ENCODE measurements around the gene SPDYE3.
A peak's percentile ranks its signal among the peaks of the same experiment; 100 is the strongest.
"Not testable (repeated sequence)": the region's sequence is repeated elsewhere in the genome, so short reads cannot be mapped to it uniquely, and the experiment has no call there.

SPDYE3 gene

DNA sequence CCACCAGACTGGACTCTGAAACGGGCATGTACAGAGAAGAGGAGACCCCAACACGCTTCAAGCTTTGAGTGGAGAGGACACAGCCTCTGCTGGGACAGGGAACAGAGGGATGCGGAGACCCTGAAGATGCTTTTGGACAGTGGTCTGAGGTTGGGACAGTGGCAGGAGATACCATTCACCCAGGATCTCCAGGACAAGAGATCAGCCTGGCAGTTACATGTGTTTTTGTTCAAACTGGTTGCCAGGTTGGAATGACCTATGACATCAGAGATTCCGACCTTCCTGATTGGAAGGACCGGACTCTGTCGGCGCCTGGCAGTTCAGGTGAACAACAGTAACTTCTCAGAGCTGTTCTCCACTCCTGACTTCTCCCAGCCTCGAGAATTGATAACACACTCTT, at the start of gene SPDYE3:
Gene SPDYE3, plus strand, starts transcription at position 301 of the 400 bp plus-strand sequence. CDS start 184 bp downstream, outside the sequence.
- H3K27me3 ChIP-seq (ENCODE audit: control insufficient read depth, insufficient read depth, low read length); H3K4me3 ChIP-seq (ENCODE audit: low read depth, low read length); H3K9ac ChIP-seq (ENCODE audit: low read depth, low read length); H3K9me3 ChIP-seq (ENCODE audit: control insufficient read depth, insufficient read depth, low read length); H3K36me3 ChIP-seq (ENCODE audit: control insufficient read depth, insufficient read depth, low read length); H3K4me1 ChIP-seq (ENCODE audit: control insufficient read depth, insufficient read depth, low read length): not testable (repeated sequence)

DNA sequence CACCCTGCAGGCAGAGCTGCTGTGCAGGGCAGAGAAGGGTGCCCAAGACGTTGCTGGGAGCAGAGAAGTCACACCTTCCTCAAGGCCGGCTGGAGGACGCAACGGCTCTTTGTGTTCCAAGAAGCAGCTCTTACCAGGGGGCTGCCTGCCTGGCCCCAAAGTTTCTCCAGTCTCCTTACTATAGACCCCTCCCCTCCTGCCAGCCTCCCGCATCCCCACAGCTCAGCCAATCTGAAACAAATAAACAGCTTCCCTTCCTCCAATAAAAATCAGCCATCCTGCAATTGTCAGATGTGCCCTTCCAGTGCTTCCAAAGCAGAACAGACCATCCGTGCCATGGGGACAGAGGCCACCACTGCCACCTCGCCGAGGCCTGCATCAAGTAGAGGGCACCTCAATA, 47.5 kb upstream of the SPDYE3 start:
- H3K36me3 ChIP-seq (ENCODE audit: control insufficient read depth, insufficient read depth, low read length); H3K9ac ChIP-seq (ENCODE audit: low read depth, low read length); H3K27me3 ChIP-seq (ENCODE audit: control insufficient read depth, insufficient read depth, low read length); H3K4me3 ChIP-seq (ENCODE audit: low read depth, low read length); H3K9me3 ChIP-seq (ENCODE audit: control insufficient read depth, insufficient read depth, low read length); H3K4me1 ChIP-seq (ENCODE audit: control insufficient read depth, insufficient read depth, low read length): not testable (repeated sequence)

DNA sequence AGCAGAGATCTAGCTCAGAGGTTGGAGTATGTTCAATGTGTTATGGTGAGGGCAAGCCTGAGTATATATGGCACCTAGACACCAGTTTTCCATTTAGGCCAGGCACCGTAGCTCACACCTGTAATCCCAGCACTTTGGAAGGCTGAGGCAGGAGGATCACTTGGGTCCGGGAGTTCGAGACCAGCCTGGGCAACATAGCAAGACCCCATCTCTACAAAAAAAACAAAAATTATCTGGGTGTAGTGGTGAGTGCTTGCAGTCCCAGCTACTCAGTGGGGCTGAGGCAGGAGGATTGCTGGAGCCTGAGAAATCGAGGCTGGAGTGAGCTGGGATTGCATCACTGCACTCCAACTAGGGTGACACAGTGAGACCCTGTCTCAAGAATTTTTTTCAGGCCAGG, 44.6 kb upstream of the SPDYE3 start:
- not testable (repeated sequence) for H3K36me3 ChIP-seq (ENCODE audit: control insufficient read depth, insufficient read depth, low read length); H3K4me3 ChIP-seq (ENCODE audit: low read depth, low read length); H3K27me3 ChIP-seq (ENCODE audit: control insufficient read depth, insufficient read depth, low read length); H3K4me1 ChIP-seq (ENCODE audit: control insufficient read depth, insufficient read depth, low read length); H3K9me3 ChIP-seq (ENCODE audit: control insufficient read depth, insufficient read depth, low read length); H3K9ac ChIP-seq (ENCODE audit: low read depth, low read length)

- not testable (repeated sequence) for H3K27me3 ChIP-seq (ENCODE audit: control insufficient read depth, insufficient read depth, low read length); H3K36me3 ChIP-seq (ENCODE audit: control insufficient read depth, insufficient read depth, low read length); H3K4me1 ChIP-seq (ENCODE audit: control insufficient read depth, insufficient read depth, low read length); H3K9ac ChIP-seq (ENCODE audit: low read depth, low read length); H3K4me3 ChIP-seq (ENCODE audit: low read depth, low read length); H3K9me3 ChIP-seq (ENCODE audit: control insufficient read depth, insufficient read depth, low read length)
Measured at GRCh38 chr7:100264223-100264622, 43.3 kb upstream of the SPDYE3 start.

GRCh38 chr7:100264669-100265165, 42.8 kb upstream of the SPDYE3 start:
- not testable (repeated sequence) for H3K36me3 ChIP-seq (ENCODE audit: control insufficient read depth, insufficient read depth, low read length); H3K4me1 ChIP-seq (ENCODE audit: control insufficient read depth, insufficient read depth, low read length); H3K9me3 ChIP-seq (ENCODE audit: control insufficient read depth, insufficient read depth, low read length); H3K4me3 ChIP-seq (ENCODE audit: low read depth, low read length); H3K9ac ChIP-seq (ENCODE audit: low read depth, low read length); H3K27me3 ChIP-seq (ENCODE audit: control insufficient read depth, insufficient read depth, low read length)

GRCh38 chr7:100265851-100266250, 41.7 kb upstream of the SPDYE3 start:
- H3K4me1 ChIP-seq (ENCODE audit: control insufficient read depth, insufficient read depth, low read length), result not testable (repeated sequence)

DNA sequence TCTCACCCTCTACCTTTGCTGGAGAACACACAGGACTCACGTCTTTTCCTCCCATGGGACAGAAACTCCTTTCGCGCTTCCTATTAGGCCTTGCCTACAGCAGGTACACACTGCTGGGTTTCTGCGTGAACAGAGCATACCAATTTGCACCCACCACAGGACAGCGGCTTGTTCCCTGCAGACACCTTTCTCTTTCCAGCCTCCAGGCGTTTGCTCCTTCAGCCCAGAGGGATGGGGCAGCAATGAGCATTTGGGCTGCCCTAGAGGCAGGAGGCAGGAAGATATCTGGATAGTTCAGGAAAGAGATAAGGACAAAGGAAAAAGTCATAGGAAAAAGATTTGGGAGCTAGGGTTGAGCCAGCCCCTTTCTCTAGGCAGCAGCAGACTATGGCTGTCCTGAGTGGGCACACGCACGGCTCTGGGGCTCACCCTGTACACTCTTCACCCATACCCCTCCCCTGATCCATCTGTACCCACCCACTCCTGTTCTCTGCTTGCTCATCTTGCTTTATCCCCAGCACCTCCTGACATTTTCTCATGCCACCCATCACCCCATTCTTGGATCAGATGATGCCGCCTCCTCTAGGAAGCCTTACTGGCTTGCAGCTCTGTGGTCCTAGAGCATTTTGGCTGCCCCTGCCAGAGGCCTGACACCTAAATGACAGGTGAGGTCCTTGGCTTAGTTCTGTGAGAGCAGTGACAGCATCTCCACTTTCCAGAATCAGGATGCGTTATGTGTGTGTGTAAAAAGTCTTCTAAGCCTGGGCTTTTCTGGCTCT, 40.7 kb upstream of the SPDYE3 start:
- Histone ChIP-seq H3K27me3 (ENCODE audit: control insufficient read depth, insufficient read depth, low read length) (no peaks in the 10 kb centered on the region), H3K9me3 (ENCODE audit: control insufficient read depth, insufficient read depth, low read length) (no peaks in the 10 kb centered on the region), H3K36me3 (ENCODE audit: control insufficient read depth, insufficient read depth, low read length) (no peaks in the 10 kb centered on the region), H3K9ac (ENCODE audit: low read depth, low read length) (no peak overlapping the region), H3K4me1 (ENCODE audit: control insufficient read depth, insufficient read depth, low read length) (no peaks in the 10 kb centered on the region), H3K4me3 (ENCODE audit: low read depth, low read length) (no peak overlapping the region)

More at GRCh38 chr7:100265851-100266250, 41.7 kb upstream of the SPDYE3 start:
- H3K36me3 ChIP-seq (ENCODE audit: control insufficient read depth, insufficient read depth, low read length); H3K4me3 ChIP-seq (ENCODE audit: low read depth, low read length); H3K9ac ChIP-seq (ENCODE audit: low read depth, low read length); H3K27me3 ChIP-seq (ENCODE audit: control insufficient read depth, insufficient read depth, low read length); H3K9me3 ChIP-seq (ENCODE audit: control insufficient read depth, insufficient read depth, low read length): not testable (repeated sequence)

- Histone ChIP-seq H3K9me3 (ENCODE audit: control insufficient read depth, insufficient read depth, low read length) (no peaks in the 10 kb centered on the region), H3K4me3 (ENCODE audit: low read depth, low read length) (no peak overlapping the region), H3K4me1 (ENCODE audit: control insufficient read depth, insufficient read depth, low read length) (no peaks in the 10 kb centered on the region), H3K27me3 (ENCODE audit: control insufficient read depth, insufficient read depth, low read length) (no peaks in the 10 kb centered on the region), H3K9ac (ENCODE audit: low read depth, low read length) (no peak overlapping the region), H3K36me3 (ENCODE audit: control insufficient read depth, insufficient read depth, low read length) (no peaks in the 10 kb centered on the region)
Measured at GRCh38 chr7:100267648-100268047, 39.9 kb upstream of the SPDYE3 start.

GRCh38 chr7:100268882-100269281, 38.6 kb upstream of the SPDYE3 start:
- not testable (repeated sequence) for H3K36me3 ChIP-seq (ENCODE audit: control insufficient read depth, insufficient read depth, low read length); H3K9me3 ChIP-seq (ENCODE audit: control insufficient read depth, insufficient read depth, low read length); H3K4me1 ChIP-seq (ENCODE audit: control insufficient read depth, insufficient read depth, low read length); H3K4me3 ChIP-seq (ENCODE audit: low read depth, low read length); H3K9ac ChIP-seq (ENCODE audit: low read depth, low read length); H3K27me3 ChIP-seq (ENCODE audit: control insufficient read depth, insufficient read depth, low read length)

GRCh38 chr7:100269306-100270045, 38.0 kb upstream of the SPDYE3 start:
- not testable (repeated sequence) for H3K9ac ChIP-seq (ENCODE audit: low read depth, low read length); H3K36me3 ChIP-seq (ENCODE audit: control insufficient read depth, insufficient read depth, low read length); H3K9me3 ChIP-seq (ENCODE audit: control insufficient read depth, insufficient read depth, low read length); H3K4me1 ChIP-seq (ENCODE audit: control insufficient read depth, insufficient read depth, low read length); H3K27me3 ChIP-seq (ENCODE audit: control insufficient read depth, insufficient read depth, low read length)
- peak overlapping the region; percentile 11 for H3K4me3 ChIP-seq (ENCODE audit: low read depth, low read length)

DNA sequence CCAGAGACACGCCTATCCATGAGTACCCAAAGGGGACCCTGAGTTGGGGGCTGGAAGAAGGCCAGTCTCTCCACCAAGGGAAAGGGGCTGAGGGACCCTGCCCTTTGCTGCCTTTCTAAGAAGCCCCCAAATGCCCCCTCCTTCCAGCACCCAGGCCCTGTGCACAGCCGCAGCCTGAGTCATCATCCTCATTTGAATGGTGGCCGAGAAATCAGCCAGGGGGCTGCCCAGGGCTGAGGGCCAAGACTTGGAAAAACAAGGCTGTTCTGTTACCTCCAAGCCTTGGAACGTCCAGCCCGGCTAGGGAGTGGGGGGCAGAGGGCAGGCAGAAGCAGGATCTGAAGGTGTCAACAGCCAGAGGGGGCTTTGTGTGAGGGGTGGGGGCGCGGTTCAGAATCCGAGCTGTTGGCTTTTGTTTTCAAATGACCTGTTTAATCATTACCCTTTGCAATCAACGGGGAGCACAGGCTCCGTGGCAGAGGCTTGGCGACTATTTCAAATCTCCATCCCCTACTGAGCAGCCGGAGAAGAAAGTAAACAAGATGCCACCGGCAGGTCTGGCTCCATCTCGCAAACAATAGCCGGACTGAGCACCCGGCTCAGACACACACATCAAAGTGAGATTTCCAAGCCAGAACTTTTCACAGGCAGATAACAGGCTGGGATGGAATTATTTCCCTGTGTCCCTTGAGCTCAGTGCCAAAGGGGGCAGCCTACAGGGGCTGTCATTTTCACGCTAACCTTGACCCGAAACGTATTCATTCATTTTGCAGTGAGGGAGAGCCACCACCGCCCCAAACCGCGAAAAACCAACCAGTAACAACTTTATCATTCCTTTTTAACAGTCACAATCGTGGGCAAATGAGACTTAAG, 37.2 kb upstream of the SPDYE3 start:
- not testable (repeated sequence) for H3K4me1 ChIP-seq (ENCODE audit: control insufficient read depth, insufficient read depth, low read length); H3K27me3 ChIP-seq (ENCODE audit: control insufficient read depth, insufficient read depth, low read length); H3K36me3 ChIP-seq (ENCODE audit: control insufficient read depth, insufficient read depth, low read length); H3K9ac ChIP-seq (ENCODE audit: low read depth, low read length); H3K9me3 ChIP-seq (ENCODE audit: control insufficient read depth, insufficient read depth, low read length)
- H3K4me3 ChIP-seq (ENCODE audit: low read depth, low read length), result peak overlapping the region; percentile 55

Data from iPS-15b (cell line).